ENCODE measurements around the gene EIF3D.
A peak's percentile ranks its signal among the peaks of the same experiment; 100 is the strongest.
"Not testable (repeated sequence)": the region's sequence is repeated elsewhere in the genome, so short reads cannot be mapped to it uniquely, and the experiment has no call there.

The EIF3D gene

DNA sequence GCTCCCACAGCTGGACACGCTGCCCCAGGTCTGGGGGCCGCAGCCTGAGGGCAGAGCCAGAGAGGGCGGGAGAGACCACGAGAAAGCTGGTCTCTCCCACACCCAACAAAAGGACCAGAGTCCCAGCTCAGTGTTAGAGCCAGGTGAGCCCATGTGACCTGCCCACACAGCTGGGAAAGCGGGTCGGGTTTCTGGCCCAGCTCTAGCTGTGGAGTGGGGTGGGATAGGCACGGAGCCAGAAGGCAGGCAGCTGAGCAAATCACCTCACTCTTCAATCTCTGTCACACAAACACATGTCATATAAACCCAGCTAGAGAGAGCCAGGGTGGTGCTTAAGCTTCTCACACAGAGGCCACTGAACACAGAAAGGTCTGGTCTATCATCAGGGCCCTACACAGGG lies 7.8 kb upstream of the EIF3D start (continued):
- TF ChIP-seq, protein P1, sequence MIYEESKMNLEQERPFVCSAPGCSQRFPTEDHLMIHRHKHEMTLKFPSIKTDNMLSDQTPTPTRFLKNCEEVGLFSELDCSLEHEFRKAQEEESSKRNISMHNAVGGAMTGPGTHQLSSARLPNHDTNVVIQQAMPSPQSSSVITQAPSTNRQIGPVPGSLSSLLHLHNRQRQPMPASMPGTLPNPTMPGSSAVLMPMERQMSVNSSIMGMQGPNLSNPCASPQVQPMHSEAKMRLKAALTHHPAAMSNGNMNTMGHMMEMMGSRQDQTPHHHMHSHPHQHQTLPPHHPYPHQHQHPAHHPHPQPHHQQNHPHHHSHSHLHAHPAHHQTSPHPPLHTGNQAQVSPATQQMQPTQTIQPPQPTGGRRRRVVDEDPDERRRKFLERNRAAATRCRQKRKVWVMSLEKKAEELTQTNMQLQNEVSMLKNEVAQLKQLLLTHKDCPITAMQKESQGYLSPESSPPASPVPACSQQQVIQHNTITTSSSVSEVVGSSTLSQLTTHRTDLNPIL (CRISPR knock-in tag; IDR thresholded peaks at IDR 0.05; ENCODE audit: low read depth), result no peak
- TF ChIP-seq SNAI2 (CRISPR knock-in tag; IDR thresholded peaks at IDR 0.05) (no peak), OSR1 (CRISPR knock-in tag; IDR thresholded peaks at IDR 0.05) (no peak), CSDC2 (CRISPR knock-in tag; IDR thresholded peaks at IDR 0.05) (no peak)

GRCh38 chr22:36533320-36533719 lies 4.4 kb upstream of the EIF3D start:
- not testable (repeated sequence) for ATAC-seq

- TF ChIP-seq GLIS3 (CRISPR knock-in tag; IDR thresholded peaks at IDR 0.05), result no peak
- TF ChIP-seq ZNF70 (CRISPR knock-in tag; IDR thresholded peaks at IDR 0.05), result no peak
- TF ChIP-seq ZNF8 (CRISPR knock-in tag; IDR thresholded peaks at IDR 0.05), result no peak
- no peak for TF ChIP-seq PPARA (CRISPR knock-in tag; IDR thresholded peaks at IDR 0.05; ENCODE audit: borderline replicate concordance)
- TF ChIP-seq, protein P1 (CRISPR knock-in tag; IDR thresholded peaks at IDR 0.05; ENCODE audit: low read depth), result no peak
- TF ChIP-seq ZNF565 (CRISPR knock-in tag; conservative IDR thresholded peaks at IDR 0.05; ENCODE audit: low read depth), result no peak
- TF ChIP-seq POU6F1 (CRISPR knock-in tag; IDR thresholded peaks at IDR 0.05; ENCODE audit: borderline replicate concordance, low read depth), result no peak
- ATAC-seq, result no peak
Measured at GRCh38 chr22:36532466-36532865, 3.5 kb upstream of the EIF3D start.

DNA sequence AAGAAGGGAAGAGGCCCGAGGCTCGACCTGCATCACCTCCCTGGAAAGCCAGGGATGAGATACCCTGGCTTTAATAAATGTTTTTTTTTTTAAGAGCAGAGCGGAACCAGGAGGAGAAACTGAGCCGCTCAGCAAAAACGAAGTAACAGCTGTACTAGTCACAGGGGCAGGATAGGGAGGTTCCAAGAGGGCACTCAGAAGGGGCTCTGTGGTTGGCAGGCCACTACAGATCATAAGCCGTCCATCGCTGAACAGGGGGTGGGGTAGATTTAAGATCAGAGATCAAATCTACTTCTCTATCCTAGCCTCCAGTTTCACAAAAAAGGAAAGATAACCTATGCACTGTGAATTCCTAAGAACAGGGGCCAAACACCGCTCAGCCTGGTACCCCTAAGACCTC lies 625 bp downstream of the EIF3D start:
- ATAC-seq, result peak; percentile 29
- TF ChIP-seq ZNF565 (CRISPR knock-in tag; conservative IDR thresholded peaks at IDR 0.05; ENCODE audit: low read depth), result no peak

GRCh38 chr22:36522662-36523061 lies 6.3 kb downstream of the EIF3D start:
- TF ChIP-seq, protein P2, sequence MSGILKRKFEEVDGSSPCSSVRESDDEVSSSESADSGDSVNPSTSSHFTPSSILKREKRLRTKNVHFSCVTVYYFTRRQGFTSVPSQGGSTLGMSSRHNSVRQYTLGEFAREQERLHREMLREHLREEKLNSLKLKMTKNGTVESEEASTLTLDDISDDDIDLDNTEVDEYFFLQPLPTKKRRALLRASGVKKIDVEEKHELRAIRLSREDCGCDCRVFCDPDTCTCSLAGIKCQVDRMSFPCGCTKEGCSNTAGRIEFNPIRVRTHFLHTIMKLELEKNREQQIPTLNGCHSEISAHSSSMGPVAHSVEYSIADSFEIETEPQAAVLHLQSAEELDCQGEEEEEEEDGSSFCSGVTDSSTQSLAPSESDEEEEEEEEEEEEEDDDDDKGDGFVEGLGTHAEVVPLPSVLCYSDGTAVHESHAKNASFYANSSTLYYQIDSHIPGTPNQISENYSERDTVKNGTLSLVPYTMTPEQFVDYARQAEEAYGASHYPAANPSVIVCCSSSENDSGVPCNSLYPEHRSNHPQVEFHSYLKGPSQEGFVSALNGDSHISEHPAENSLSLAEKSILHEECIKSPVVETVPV (CRISPR knock-in tag; IDR thresholded peaks at IDR 0.05), result no peak
- TF ChIP-seq ESRRG (CRISPR knock-in tag; IDR thresholded peaks at IDR 0.05), result no peak
- TF ChIP-seq ZNF8 (CRISPR knock-in tag; IDR thresholded peaks at IDR 0.05), result no peak
- no peak for TF ChIP-seq SNAI2 (CRISPR knock-in tag; IDR thresholded peaks at IDR 0.05)
- no peak for TF ChIP-seq ZNF70 (CRISPR knock-in tag; IDR thresholded peaks at IDR 0.05)
- no peak for TF ChIP-seq ZFP30 (CRISPR knock-in tag; IDR thresholded peaks at IDR 0.05)
- TF ChIP-seq ARNTL (CRISPR knock-in tag; IDR thresholded peaks at IDR 0.05; ENCODE audit: borderline replicate concordance, low read depth), result no peak
- no peak for TF ChIP-seq CSDC2 (CRISPR knock-in tag; IDR thresholded peaks at IDR 0.05)
- no peak for ATAC-seq

- ATAC-seq, result no peak
- TF ChIP-seq ARNTL (CRISPR knock-in tag; IDR thresholded peaks at IDR 0.05; ENCODE audit: borderline replicate concordance, low read depth) (no peak), ZC3H10 (CRISPR knock-in tag; IDR thresholded peaks at IDR 0.05) (no peak), ZNF70 (CRISPR knock-in tag; IDR thresholded peaks at IDR 0.05) (no peak), TSHZ2 (CRISPR knock-in tag; IDR thresholded peaks at IDR 0.05) (no peak), ZFP3 (CRISPR knock-in tag; IDR thresholded peaks at IDR 0.05) (no peak), CSDC2 (CRISPR knock-in tag; IDR thresholded peaks at IDR 0.05) (no peak), ZNF565 (CRISPR knock-in tag; conservative IDR thresholded peaks at IDR 0.05; ENCODE audit: low read depth) (no peak), TCF4 (CRISPR knock-in tag; IDR thresholded peaks at IDR 0.05; ENCODE audit: borderline replicate concordance) (no peak), PPARA (CRISPR knock-in tag; IDR thresholded peaks at IDR 0.05; ENCODE audit: borderline replicate concordance) (no peak), ISL1 (CRISPR knock-in tag; IDR thresholded peaks at IDR 0.05) (no peak), OSR1 (CRISPR knock-in tag; IDR thresholded peaks at IDR 0.05) (no peak), POU6F1 (CRISPR knock-in tag; IDR thresholded peaks at IDR 0.05; ENCODE audit: borderline replicate concordance, low read depth) (no peak), ZFP30 (CRISPR knock-in tag; IDR thresholded peaks at IDR 0.05) (no peak), ESRRG (CRISPR knock-in tag; IDR thresholded peaks at IDR 0.05) (no peak), GLIS3 (CRISPR knock-in tag; IDR thresholded peaks at IDR 0.05) (no peak), TOX (CRISPR knock-in tag; IDR thresholded peaks at IDR 0.05; ENCODE audit: borderline replicate concordance) (no peak), ZNF8 (CRISPR knock-in tag; IDR thresholded peaks at IDR 0.05) (no peak), SNAI2 (CRISPR knock-in tag; IDR thresholded peaks at IDR 0.05) (no peak)
- TF ChIP-seq, protein P1 (CRISPR knock-in tag; IDR thresholded peaks at IDR 0.05; ENCODE audit: low read depth), result no peak
Measured at GRCh38 chr22:36520423-36520822, 8.5 kb downstream of the EIF3D start.

Measured in SK-N-SH treated with all-trans-retinoic acid at 6 μM for 48 hours (cell line).